ENCODE measurements around the gene CCDC91. TPM values are rescaled to one million over a fixed set of nuclear protein-coding genes. Genes with fewer than 3 reads are reported as not detected.

The CCDC91 gene
- total RNA-seq, 1 donor from 2014 or later: 50.4 TPM

DNA sequence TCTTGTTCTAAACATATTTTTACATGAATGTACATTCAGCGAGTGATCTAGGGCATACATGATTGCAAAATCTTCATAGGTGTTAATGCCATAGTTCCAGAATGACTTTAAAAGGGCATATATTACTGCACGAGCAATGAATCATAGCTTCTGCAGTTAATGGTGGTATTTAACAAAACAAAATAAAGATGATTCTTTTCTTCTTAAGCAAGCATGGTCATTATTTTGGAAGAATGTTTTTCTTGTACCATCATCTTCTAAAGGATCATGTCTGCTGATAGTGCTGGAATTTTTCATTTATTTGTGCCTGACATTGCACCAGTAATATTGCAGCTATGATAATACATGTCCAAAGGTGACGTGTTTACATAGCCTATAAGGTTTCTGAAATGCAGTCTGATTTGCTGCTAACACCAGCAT lies 388.6 kb downstream of the CCDC91 start:
- intact Hi-C loops (cut with DNase I): no loop called here
- ATAC-seq (ENCODE audit: poor library complexity) (no peak), DNase-seq (no peak)

GRCh38 chr12:28582672-28583376 lies 392.6 kb downstream of the CCDC91 start:
- no peak for DNase-seq
- no peak for ATAC-seq (ENCODE audit: poor library complexity)

DNA sequence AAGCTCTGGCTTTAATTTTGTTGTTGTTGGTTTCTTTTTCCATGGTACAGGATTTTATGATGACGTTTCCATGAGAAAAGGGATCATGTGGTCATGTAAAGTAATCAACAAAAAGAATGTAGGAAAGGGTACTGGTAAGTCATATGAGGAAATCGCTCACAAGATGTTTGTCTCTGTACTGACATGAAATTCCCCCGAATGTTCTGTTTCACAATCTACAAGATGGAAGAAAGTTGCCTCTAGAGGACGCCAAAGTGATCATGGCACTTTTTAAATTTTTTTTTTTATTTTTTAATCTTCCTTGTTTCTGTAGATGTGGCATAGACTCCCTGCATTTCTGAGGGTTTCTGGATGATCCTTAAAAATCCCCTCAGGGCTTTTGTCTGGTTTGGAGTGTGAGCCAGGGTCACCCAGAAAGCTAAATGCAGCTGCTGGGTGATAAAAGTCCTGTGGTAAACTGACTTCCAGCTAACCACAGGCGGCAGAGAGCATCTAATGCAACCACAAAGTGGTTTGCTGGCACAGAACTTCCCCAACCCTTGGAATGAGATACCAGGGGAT lies 393.5 kb downstream of the CCDC91 start:
- intact Hi-C loops (cut with DNase I): no loop called here
- DNase-seq (no peak), ATAC-seq (ENCODE audit: poor library complexity) (no peak)

More at GRCh38 chr12:28582672-28583376, 392.6 kb downstream of the CCDC91 start:
- intact Hi-C loops (cut with DNase I): no loop called here

DNA sequence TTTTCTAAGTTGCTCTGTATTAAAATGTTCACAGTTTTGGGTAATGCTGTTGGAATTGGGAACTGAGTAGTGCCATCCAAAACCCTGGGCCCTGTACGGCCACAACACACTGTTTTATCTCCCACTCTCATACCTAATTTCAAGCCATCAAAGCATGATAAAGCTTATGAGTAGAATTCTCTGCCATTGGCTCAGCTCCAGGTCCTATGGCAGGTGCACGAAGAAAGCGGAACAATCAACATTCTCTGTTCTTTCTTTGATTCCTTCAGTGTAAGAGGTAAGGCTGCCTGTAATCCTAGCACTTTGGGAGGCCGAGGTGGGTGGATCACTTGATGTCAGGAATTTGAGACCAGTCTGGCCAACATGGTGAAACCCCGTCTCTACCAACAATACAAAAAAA lies 394.9 kb downstream of the CCDC91 start:
- ATAC-seq (ENCODE audit: poor library complexity) (no peak), DNase-seq (no peak)
- intact Hi-C loops (cut with DNase I): no loop called here

GRCh38 chr12:28586481-28586880 lies 396.2 kb downstream of the CCDC91 start:
- no peak for ATAC-seq (ENCODE audit: poor library complexity)
- intact Hi-C loops (cut with DNase I): no loop called here
- DNase-seq: no peak

DNA sequence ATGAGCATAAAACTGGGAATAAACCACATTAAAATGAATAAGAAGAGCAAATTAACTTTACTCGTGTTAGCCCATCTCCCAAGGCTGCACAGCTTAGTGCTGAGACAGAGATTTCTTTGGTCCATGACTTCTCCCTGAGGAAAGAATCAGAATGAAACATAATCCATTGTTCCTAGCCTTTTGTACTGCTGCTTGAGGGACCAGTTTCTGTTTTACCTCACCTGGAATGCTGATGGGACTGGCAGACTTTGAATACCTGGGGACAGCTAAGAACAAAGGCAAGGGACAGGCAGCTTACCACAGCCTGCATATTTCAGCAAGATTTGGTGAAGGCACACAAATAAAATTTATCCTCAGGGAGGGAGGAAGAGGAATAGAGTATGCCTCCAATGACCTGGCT lies 401.6 kb downstream of the CCDC91 start:
- ATAC-seq (ENCODE audit: poor library complexity) (no peak), DNase-seq (no peak)
- intact Hi-C loops (cut with DNase I): no loop called here

Other genes starting within 250 kb of the CCDC91 start
- gene PTHLH, start 217.7 kb upstream of the CCDC91 start, total RNA-seq: not detected